Testis (tissue), 3 donors: ENCODE data around the gene LGALS8. TPM values are rescaled to one million over a fixed set of nuclear protein-coding genes. Genes with fewer than 3 reads are reported as not detected.

ENCODE experiments used
- DNase-seq: peaks from one replicate; pipeline ENCODE4 v3.0.0-alpha.2; 2019
- H3K27ac ChIP-seq, 2 donors: fragments of 200-600 bp; sonication (generic); one replicate each; pipeline ENCODE4 v1.5.1; 2019
- H3K27me3 ChIP-seq: fragments of 200-600 bp; sonication (generic); one replicate; pipeline ENCODE4 v1.5.1; 2019
- H3K36me3 ChIP-seq: fragments of 200-600 bp; sonication (generic); one replicate; pipeline ENCODE4 v1.5.1; 2017; ENCODE audit warnings: low read depth; ENCODE audit errors: missing control alignments
- H3K4me1 ChIP-seq: fragments of 200-600 bp; sonication (generic); one replicate; pipeline ENCODE4 v1.5.1; 2019
- H3K4me3 ChIP-seq, 2 donors: fragments of 200-600 bp; sonication (generic); one replicate each; pipeline ENCODE4 v1.5.1; 2017 to 2019
- H3K9me3 ChIP-seq: fragments of 200-600 bp; sonication (generic); one replicate; pipeline ENCODE4 v1.5.1; 2017
- POLR2A ChIP-seq: fragments of 450-650 bp; IDR thresholded peaks from one replicate; pipeline ENCODE4 v1.6.1; 2017; ENCODE audit warnings: antibody characterized with exemption, mild to moderate bottlenecking, moderate library complexity
- WGBS, 2 donors: methylation state at CpG; one replicate each; pipeline ENCODE4 v1.1.5; 2018; 5-methylcytosine and 5-hydroxymethylcytosine counted together
- intact Hi-C: fragments of 100-400 bp; cut with DNase I; formaldehyde crosslinking; loops from one replicate; pipeline ENCODE4 v1.15.1; 2023; ENCODE audit warnings: low total_unique reads
- polyA plus RNA-seq: library from polyadenylated mRNA; stranded (reverse); fragments of 350-450 nt; fragmentation: Illumina TruSeq; extraction: RNeasy Lipid Tissue Mini Kit (QIAGEN cat#74804); gene quantifications from one replicate; pipeline ENCODE4 v1.2.3, GENCODE V29; 2014; ENCODE audit warnings: low read depth, low replicate concordance; ENCODE audit not compliant: insufficient read depth
- total RNA-seq, 2 donors: library from RNA; depleted of rRNA; stranded (reverse); fragments of >200 nt; gene quantifications; one replicate each; pipeline ENCODE4 v1.2.3, GENCODE V29; 2016
- TF ChIP-seq, protein P1 (sequence below), 3 experiments: fragments of 450-650 bp in 2 of 3; fragments of 200-600 bp in 1 of 3; sonication (generic) in 1 of 3; IDR thresholded peaks; one replicate each; pipeline ENCODE4 v1.5.1; 2016 to 2019; ENCODE audit warnings: antibody characterized with exemption in 3 of 3, mild to moderate bottlenecking in 2 of 3, moderate library complexity in 1 of 3

LGALS8 gene
- total and polyA plus RNA-seq, 3 donors from 2014 or later: 114 to 122 (median 115) TPM

DNA sequence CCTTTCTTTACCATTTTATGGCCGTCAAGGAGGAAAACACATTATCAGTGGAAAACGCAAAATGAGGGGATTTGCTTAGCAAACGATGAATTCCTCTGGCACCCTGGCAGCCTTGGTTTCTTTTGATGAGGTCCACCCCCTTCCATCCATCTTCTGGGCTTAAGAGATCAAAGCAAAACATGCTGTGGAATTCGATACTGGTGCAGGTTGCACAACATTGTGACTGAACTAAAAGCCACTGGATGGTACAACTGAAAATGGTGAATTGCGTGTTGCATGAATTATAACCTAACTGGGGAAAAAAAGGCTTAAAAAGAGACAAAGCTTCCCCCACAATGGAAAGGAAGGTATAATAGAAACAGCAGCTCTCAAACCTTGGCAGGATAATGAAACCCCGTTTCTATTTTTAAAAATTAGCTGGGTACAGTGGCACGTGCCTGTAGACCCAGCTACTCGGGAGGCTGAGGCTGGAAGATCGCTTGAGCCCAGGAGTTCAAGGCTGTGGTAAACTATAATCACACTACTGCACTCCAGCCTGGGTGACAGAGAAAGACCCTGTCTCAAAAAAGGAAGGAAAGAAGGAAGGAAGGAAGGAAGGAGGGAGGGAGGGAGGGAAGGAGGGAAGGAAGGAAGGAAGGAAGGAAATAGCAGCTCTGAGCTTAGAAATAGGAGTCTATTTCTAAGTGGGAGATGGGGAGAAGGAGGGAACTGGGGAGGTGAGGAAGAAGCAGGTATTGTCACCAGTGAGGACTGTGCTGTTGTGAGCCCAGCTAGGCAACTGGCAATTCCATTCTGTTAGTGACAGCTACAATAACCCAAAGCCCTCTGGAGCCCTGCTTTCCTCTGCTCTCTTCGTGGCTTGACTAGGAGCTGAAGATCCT, 29.0 kb upstream of the LGALS8 start:
- Histone ChIP-seq H3K27me3 (no peaks in the 10 kb centered on the region), H3K9me3 (no peaks in the 10 kb centered on the region), H3K27ac (peak overlapping the region in 1 of 2 donors; percentile 27), H3K4me3 (no peak overlapping the region), H3K36me3 (no peaks in the 10 kb centered on the region), H3K4me1 (peaks cover 20% of the 10 kb centered on the region)
- TF ChIP-seq POLR2A: no peak
- TF ChIP-seq, protein P1, sequence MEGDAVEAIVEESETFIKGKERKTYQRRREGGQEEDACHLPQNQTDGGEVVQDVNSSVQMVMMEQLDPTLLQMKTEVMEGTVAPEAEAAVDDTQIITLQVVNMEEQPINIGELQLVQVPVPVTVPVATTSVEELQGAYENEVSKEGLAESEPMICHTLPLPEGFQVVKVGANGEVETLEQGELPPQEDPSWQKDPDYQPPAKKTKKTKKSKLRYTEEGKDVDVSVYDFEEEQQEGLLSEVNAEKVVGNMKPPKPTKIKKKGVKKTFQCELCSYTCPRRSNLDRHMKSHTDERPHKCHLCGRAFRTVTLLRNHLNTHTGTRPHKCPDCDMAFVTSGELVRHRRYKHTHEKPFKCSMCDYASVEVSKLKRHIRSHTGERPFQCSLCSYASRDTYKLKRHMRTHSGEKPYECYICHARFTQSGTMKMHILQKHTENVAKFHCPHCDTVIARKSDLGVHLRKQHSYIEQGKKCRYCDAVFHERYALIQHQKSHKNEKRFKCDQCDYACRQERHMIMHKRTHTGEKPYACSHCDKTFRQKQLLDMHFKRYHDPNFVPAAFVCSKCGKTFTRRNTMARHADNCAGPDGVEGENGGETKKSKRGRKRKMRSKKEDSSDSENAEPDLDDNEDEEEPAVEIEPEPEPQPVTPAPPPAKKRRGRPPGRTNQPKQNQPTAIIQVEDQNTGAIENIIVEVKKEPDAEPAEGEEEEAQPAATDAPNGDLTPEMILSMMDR (IDR thresholded peaks at IDR 0.05): no peak
- WGBS, 2 donors: 45 to 51% methylated on average over 10 of the region's 10 CpGs
- DNase-seq: no peak
- intact Hi-C loops: loop anchor here (5.0 kb wide), 1 partner anchor 388 kb away; no protein-coding TSS in a partner anchor

DNA sequence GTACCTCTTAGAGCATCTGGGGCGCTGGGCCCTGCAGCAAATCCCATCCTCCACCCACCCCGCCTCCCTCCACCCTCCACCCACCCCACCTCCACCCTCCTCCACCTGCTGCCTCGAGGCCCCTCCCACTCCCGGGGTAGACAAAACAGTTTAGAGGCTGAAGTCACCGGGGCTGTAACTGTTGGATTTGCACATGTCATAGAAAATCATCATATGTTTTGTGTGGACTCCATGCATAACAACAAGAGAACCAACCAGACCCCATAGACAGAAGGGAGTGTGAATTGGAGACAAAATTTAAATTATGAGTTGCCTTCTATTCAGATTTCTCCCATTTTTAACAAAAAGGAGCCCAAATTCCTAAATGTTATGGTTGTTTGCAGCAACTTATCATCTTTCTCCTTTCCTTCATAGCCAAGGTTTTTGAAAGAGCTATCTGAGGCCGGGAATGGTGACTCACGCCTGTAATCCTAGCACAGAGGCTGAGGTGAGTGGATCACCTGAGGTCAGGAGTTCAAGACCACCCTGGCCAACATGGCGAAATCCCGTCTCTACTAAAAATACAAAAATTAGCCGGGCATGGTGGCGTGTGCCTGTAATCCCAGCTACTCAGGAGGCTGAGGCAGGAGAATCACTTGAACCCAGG, 28.2 kb upstream of the LGALS8 start:
- intact Hi-C loops: no loop called here
- Histone ChIP-seq H3K27ac (no peak overlapping the region), H3K9me3 (no peaks in the 10 kb centered on the region), H3K4me3 (no peak overlapping the region), H3K36me3 (no peaks in the 10 kb centered on the region), H3K27me3 (no peaks in the 10 kb centered on the region), H3K4me1 (peaks cover 20% of the 10 kb centered on the region)
- TF ChIP-seq POLR2A: no peak
- TF ChIP-seq, protein P1 (IDR thresholded peaks at IDR 0.05): no peak
- no peak for DNase-seq
- WGBS, 2 donors: 74 to 77% methylated on average over 10 to 11 of the region's 11 CpGs

DNA sequence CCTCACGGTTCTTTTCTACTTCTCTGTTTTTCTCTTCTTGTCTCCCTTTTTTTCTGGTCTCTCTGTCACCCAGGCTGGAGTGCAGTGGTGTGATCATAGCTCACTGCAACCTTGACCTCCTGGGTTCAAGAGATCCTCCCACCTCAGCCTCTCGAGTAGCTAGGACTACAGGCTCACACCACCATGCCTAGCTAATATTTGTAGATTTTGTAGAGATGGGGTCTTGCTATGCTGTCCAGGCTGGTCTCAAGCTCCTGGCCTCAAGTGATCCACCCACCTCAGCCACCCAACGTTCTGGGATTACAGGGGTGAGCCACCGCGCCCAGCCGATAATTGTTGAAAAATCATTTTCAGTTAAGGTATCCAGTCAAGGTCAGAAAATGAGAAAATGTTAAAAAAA, 25.9 kb upstream of the LGALS8 start:
- Histone ChIP-seq H3K36me3 (no peaks in the 10 kb centered on the region), H3K27me3 (no peaks in the 10 kb centered on the region), H3K9me3 (no peaks in the 10 kb centered on the region), H3K4me1 (peaks cover 19% of the 10 kb centered on the region), H3K27ac (no peak overlapping the region), H3K4me3 (no peak overlapping the region)
- no peak for DNase-seq
- intact Hi-C loops: no loop called here
- no peak for TF ChIP-seq POLR2A
- TF ChIP-seq, protein P1 (IDR thresholded peaks at IDR 0.05): no peak
- WGBS, 2 donors: 58 to 84% methylated on average over 5 to 6 of the region's 6 CpGs

DNA sequence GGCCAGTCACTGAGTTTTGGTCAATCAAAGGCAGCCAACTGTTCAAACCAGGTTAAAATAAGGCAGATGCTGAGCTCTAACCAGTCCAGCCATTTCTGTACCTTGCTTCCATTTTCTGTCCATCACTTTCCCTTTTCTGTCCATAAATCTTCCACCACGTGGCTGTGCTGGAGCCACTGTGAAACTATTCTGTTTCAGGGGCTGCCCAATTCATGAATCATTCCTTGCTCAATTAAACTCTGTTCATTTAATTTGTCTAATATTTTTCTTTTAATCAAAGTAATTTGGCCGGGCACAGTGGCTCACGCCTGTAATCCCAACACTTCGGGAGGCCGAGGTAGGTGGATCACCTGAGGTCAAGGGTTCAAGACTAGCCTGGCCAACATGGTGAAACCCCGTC, 22.7 kb upstream of the LGALS8 start:
- no peak overlapping the region for H3K27ac ChIP-seq
- H3K27me3 ChIP-seq: no peaks in the 10 kb centered on the region
- WGBS, 2 donors: 88 to 95% methylated on average over 6 of the region's 6 CpGs
- intact Hi-C loops: no loop called here
- no peak for DNase-seq
- peaks cover 21% of the 10 kb centered on the region for H3K4me1 ChIP-seq
- no peaks in the 10 kb centered on the region for H3K36me3 ChIP-seq
- no peaks in the 10 kb centered on the region for H3K9me3 ChIP-seq
- no peak for TF ChIP-seq POLR2A
- TF ChIP-seq, protein P1 (IDR thresholded peaks at IDR 0.05): no peak
- no peak overlapping the region for H3K4me3 ChIP-seq
